CD4-positive, alpha-beta T cell (primary cell): ENCODE results near the gene MAP3K14. TPM values are rescaled to one million over a fixed set of nuclear protein-coding genes. Genes with fewer than 3 reads are reported as not detected.

ENCODE experiments used
- ATAC-seq: fragments of 200-7000 bp; cut with Tn5 transposase; one replicate; pipeline ENCODE4 v1.10.0; 2022; ENCODE audit warnings: mild to moderate bottlenecking; ENCODE audit not compliant: poor library complexity
- CTCF ChIA-PET: fragments of 350-600 bp; sonication (Branson Sonifier 250); formaldehyde crosslinking; loops from one replicate; lab custom pipeline; 2021; ENCODE audit warnings: antibody characterized with exemption, inconsistent platforms; lab: Charles Lee
- POLR2A ChIA-PET: fragments of 350-600 bp; sonication (Branson Sonifier 250); formaldehyde crosslinking; loops from one replicate; lab custom pipeline; 2021; ENCODE audit warnings: antibody characterized with exemption, inconsistent platforms; lab: Charles Lee
- DNase-seq, 14 experiments: peaks; one replicate each; pipeline ENCODE4 v3.0.0-alpha.2; 2013 to 2020; ENCODE audit warnings: mixed read lengths in 2 of 14
- H3K27ac ChIP-seq, 2 donors: one replicate each; pipeline versions ENCODE4 v1.5.1 to v1.7.0; 2013; ENCODE audit warnings: low read length in 2 of 2, low read depth in 1 of 2, mild to moderate bottlenecking in 1 of 2
- H3K27me3 ChIP-seq, 2 experiments: 1 replicate in 1 of 2; 2 replicates in 1 of 2; pipeline versions ENCODE4 v1.6.1 to v1.7.0; 2013; ENCODE audit warnings: low read length in 2 of 2, control low read depth in 1 of 2, mild to moderate bottlenecking in 1 of 2, moderate library complexity in 1 of 2; ENCODE audit not compliant: insufficient read depth in 2 of 2, control insufficient read depth in 1 of 2
- H3K36me3 ChIP-seq: one replicate; pipeline ENCODE4 v1.6.1; 2013; ENCODE audit warnings: low read length, control low read depth; ENCODE audit not compliant: insufficient read depth
- H3K4me1 ChIP-seq: one replicate; pipeline ENCODE4 v1.6.1; 2013; ENCODE audit warnings: low read length, control low read depth; ENCODE audit not compliant: insufficient read depth
- H3K4me3 ChIP-seq: one replicate; pipeline ENCODE4 v1.5.1; 2013; ENCODE audit warnings: mild to moderate bottlenecking, low read length, moderate library complexity
- H3K9me3 ChIP-seq, 2 experiments: 1 replicate in 1 of 2; 2 replicates in 1 of 2; pipeline versions ENCODE4 v1.6.1 to v1.7.0; 2013; ENCODE audit warnings: low read length in 2 of 2, mild to moderate bottlenecking in 2 of 2, control low read depth in 1 of 2, moderate library complexity in 1 of 2; ENCODE audit not compliant: control insufficient read depth in 1 of 2, insufficient read depth in 1 of 2
- H3K27ac Mint-ChIP-seq: one replicate; pipeline ENCODE4 v1.8.0; 2020; ENCODE audit warnings: mixed read lengths
- H3K27me3 Mint-ChIP-seq: one replicate; pipeline ENCODE4 v1.8.0; 2021; ENCODE audit warnings: mixed read lengths
- H3K36me3 Mint-ChIP-seq: one replicate; pipeline ENCODE4 v1.8.0; 2021; ENCODE audit warnings: low read depth, mixed read lengths
- H3K4me1 Mint-ChIP-seq: one replicate; pipeline ENCODE4 v1.8.0; 2021; ENCODE audit warnings: low read depth, mixed read lengths
- H3K4me3 Mint-ChIP-seq: one replicate; pipeline ENCODE4 v1.8.0; 2020; ENCODE audit warnings: mild to moderate bottlenecking, mixed read lengths
- H3K9me3 Mint-ChIP-seq: one replicate; pipeline ENCODE4 v1.8.0; 2020; ENCODE audit warnings: mixed read lengths
- CTCF ChIP-seq: fragments of 200-600 bp; IDR thresholded peaks from one replicate; pipeline ENCODE4 v1.8.0; 2022; ENCODE audit warnings: antibody characterized with exemption, mild to moderate bottlenecking
- intact Hi-C, 2 experiments: fragments of 100-400 bp; cut with DNase I in 1 of 2; cut with micrococcal nuclease in 1 of 2; formaldehyde crosslinking; loops; one replicate each; pipeline versions ENCODE4 v1.15.1 to v1.9.0; 2023 to 2025; cut with DNase I, micrococcal nuclease
- total RNA-seq, 174 experiments: library from RNA in 2 of 174; stranded (reverse) in 2 of 174; gene quantifications; one replicate each; pipeline ENCODE4 v1.2.3 and lab custom pipeline; 2021 to 2026

The MAP3K14 gene
- total RNA-seq, 2 experiments from 2014 or later, result 41.4 to 46.5 TPM

- no peak overlapping the region for H3K27ac Mint-ChIP-seq
Measured at GRCh38 chr17:45334231-45334630, 17.4 kb upstream of the MAP3K14 start.

DNA sequence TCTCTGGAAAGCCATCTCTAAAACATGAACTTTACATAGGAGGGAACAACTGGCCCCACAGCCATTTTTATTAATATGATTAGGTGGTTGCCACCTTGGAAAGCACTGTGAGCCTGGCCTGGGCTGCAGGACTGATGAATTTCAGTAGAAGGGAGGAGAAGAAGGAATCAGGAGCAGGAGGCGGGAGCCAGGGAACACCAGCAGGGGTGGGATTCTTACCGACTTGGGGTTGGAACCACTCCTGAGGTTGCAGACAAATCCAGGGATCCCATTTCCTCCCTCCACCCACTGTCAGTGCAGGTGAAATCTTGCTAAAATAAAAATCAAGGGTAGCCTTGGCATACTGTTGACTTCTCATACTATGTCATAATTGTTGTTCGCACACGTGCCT, 16.9 kb upstream of the MAP3K14 start:
- Mint-ChIP-seq H3K4me3 (no peak overlapping the region), H3K4me1 (no peaks in the 10 kb centered on the region), H3K36me3 (no peaks in the 10 kb centered on the region), H3K27me3 (no peaks in the 10 kb centered on the region), H3K27ac (no peak overlapping the region), H3K9me3 (no peaks in the 10 kb centered on the region)
- intact Hi-C loops, result no loop called here
- Histone ChIP-seq H3K4me3 (no peak overlapping the region), H3K9me3 (no peaks in the 10 kb centered on the region), H3K27ac (no peak overlapping the region), H3K27me3 (peaks cover 0 to 3% of the 10 kb centered on the region in 2 experiments), H3K4me1 (peaks cover 5% of the 10 kb centered on the region), H3K36me3 (no peaks in the 10 kb centered on the region)
- no peak for TF ChIP-seq CTCF
- POLR2A ChIA-PET, result interaction anchor here (1.3 kb wide), 1 partner anchor 17 kb away, joined by 3 read pairs; the partner anchor contains the start of gene MAP3K14
- no peak for ATAC-seq
- CTCF ChIA-PET, result no interaction called here
- DNase-seq, result peak in 1 of 14 experiments; percentile 11

More at GRCh38 chr17:45334231-45334630, 17.4 kb upstream of the MAP3K14 start:
- Mint-ChIP-seq H3K9me3 (no peaks in the 10 kb centered on the region), H3K4me1 (no peaks in the 10 kb centered on the region), H3K4me3 (no peak overlapping the region), H3K27me3 (no peaks in the 10 kb centered on the region), H3K36me3 (no peaks in the 10 kb centered on the region)
- Histone ChIP-seq H3K36me3 (no peaks in the 10 kb centered on the region), H3K27ac (no peak overlapping the region), H3K4me3 (no peak overlapping the region), H3K27me3 (peaks cover 0 to 3% of the 10 kb centered on the region in 2 experiments), H3K9me3 (no peaks in the 10 kb centered on the region), H3K4me1 (peaks cover 5% of the 10 kb centered on the region)
- TF ChIP-seq CTCF, result no peak
- ChIA-PET POLR2A (interaction anchor here (0.6 to 0.8 kb wide), 2 partner anchors 9 to 17 kb away, joined by 3 read pairs; partner anchors contain the start of gene MAP3K14), CTCF (no interaction called here)
- ATAC-seq (no peak), DNase-seq (peak in 1 of 14 experiments; percentile 14)
- intact Hi-C loops, result no loop called here

DNA sequence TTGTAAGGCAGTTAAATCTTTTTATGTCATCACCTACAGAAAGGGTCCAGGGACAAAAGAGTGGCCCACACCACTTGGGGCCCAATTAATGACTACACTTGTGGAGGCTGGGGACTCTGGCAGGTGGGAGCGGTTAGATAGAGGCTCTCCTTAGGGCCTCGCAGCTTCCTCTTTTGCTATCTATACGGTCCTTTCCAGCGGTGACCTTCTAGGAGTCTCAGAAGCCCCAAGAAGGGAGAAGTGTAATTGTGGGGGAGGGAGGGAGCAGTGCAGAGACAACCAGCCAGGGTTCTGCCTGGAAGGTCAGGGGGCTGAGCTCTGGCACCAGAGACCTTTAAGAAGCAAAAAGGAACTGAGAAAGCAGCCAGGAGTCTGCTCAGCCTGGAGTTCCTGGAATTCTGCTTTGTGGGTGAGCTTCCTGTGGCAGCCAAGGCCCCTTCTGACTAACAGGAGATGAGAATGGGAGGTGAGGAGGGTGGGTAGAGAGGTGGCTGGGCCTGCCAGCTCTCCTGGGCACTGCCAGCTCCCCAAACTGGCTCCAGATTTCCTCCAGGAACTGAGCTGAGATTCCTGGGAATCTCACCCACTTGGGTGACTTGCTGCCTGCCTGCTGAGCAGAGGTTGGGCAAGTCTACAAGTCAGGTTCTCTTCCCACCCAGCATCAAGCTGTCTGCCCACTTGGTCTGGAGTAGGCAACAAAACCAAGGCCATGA, 16.3 kb upstream of the MAP3K14 start:
- ChIA-PET CTCF (no interaction called here), POLR2A (interaction anchor here (1.3 kb wide), 1 partner anchor 16 kb away, joined by 3 read pairs; the partner anchor contains the start of gene MAP3K14)
- ATAC-seq (no peak), DNase-seq (peak in 3 of 14 experiments; percentile 6 to 37 (median 33))
- Mint-ChIP-seq H3K36me3 (no peaks in the 10 kb centered on the region), H3K4me1 (no peaks in the 10 kb centered on the region), H3K27ac (no peak overlapping the region), H3K9me3 (no peaks in the 10 kb centered on the region), H3K4me3 (no peak overlapping the region), H3K27me3 (no peaks in the 10 kb centered on the region)
- Histone ChIP-seq H3K9me3 (no peaks in the 10 kb centered on the region), H3K4me1 (peaks cover 5% of the 10 kb centered on the region), H3K4me3 (no peak overlapping the region), H3K27ac (no peak overlapping the region), H3K27me3 (no peaks in the 10 kb centered on the region), H3K36me3 (no peaks in the 10 kb centered on the region)
- intact Hi-C loops, result no loop called here
- TF ChIP-seq CTCF, result no peak
